Loucy (cell line): ENCODE results near the gene TOP2A.

Experiments used
- CTCF ChIP-seq: fragments of 200-600 bp; sonication (generic); conservative IDR thresholded peaks from 2 replicates; pipeline ENCODE4 v1.5.1; 2014; ENCODE audit warnings: mild to moderate bottlenecking, antibody characterized with exemption, low read length
- EZH2phosphoT487 ChIP-seq: fragments of 200-600 bp; IDR thresholded peaks from 2 replicates; pipeline ENCODE4 v1.6.1; 2018; ENCODE audit warnings: antibody characterized with exemption, mild to moderate bottlenecking, moderate library complexity, borderline replicate concordance

GRCh38 chr17:40462343-40463121 is 44.8 kb upstream of the TOP2A start:
- TF ChIP-seq CTCF: no peak
- no peak for TF ChIP-seq EZH2phosphoT487
